Right atrium auricular region (tissue), 2 donors: ENCODE measurements around the gene HCN3. TPM values are rescaled to one million over a fixed set of nuclear protein-coding genes. Genes with fewer than 3 reads are reported as not detected.
"Not testable (repeated sequence)": the region's sequence is repeated elsewhere in the genome, so short reads cannot be mapped to it uniquely, and the experiment has no call there.

Source experiments
- DNase-seq: peaks from one replicate; pipeline ENCODE4 v3.0.0-alpha.2; 2019; ENCODE audit warnings: low spot score
- H3K27ac ChIP-seq, 2 donors: fragments of 200-600 bp; sonication (generic); 1 replicate in 1 of 2; 2 replicates in 1 of 2; pipeline ENCODE4 v1.5.1; 2016 to 2019
- H3K27me3 ChIP-seq, 2 donors: fragments of 200-600 bp; sonication (generic); one replicate each; pipeline versions ENCODE4 v1.5.1 to v1.6.0; 2017 to 2019
- H3K36me3 ChIP-seq: fragments of 200-600 bp; sonication (generic); one replicate; pipeline ENCODE4 v1.5.1; 2016
- H3K4me1 ChIP-seq, 2 donors: fragments of 200-600 bp; sonication (generic); one replicate each; pipeline versions ENCODE4 v1.5.1 to v1.6.0; 2017 to 2019
- H3K4me3 ChIP-seq, 2 donors: fragments of 200-600 bp; sonication (generic); 1 replicate in 1 of 2; 2 replicates in 1 of 2; pipeline ENCODE4 v1.5.1; 2017 to 2019; ENCODE audit warnings: mild to moderate bottlenecking in 1 of 2, moderate library complexity in 1 of 2
- H3K9me3 ChIP-seq, 2 donors: fragments of 200-600 bp; sonication (generic); one replicate each; pipeline ENCODE4 v1.5.1; 2019
- total RNA-seq, 2 donors: library from RNA; depleted of rRNA; stranded (reverse); fragments of >200 nt; gene quantifications; one replicate each; pipeline ENCODE4 v1.1.0, GENCODE V29; 2016
- TF ChIP-seq, protein P1 (sequence below), 2 donors: fragments of 200-600 bp; sonication (generic); IDR thresholded peaks; one replicate each; pipeline ENCODE4 v1.5.1; 2019; ENCODE audit warnings: antibody characterized with exemption in 2 of 2

HCN3 gene
- total RNA-seq, 2 donors from 2014 or later, result 0.35 to 0.41 TPM

GRCh38 chr1:155241069-155241679, 36.1 kb upstream of the HCN3 start:
- Histone ChIP-seq H3K9me3 (no peaks in the 10 kb centered on the region), H3K4me1 (peaks cover 3 to 26% of the 10 kb centered on the region in 2 donors), H3K27me3 (no peaks in the 10 kb centered on the region), H3K4me3 (peak overlapping the region; percentile 31 to 45), H3K36me3 (peaks cover 7% of the 10 kb centered on the region), H3K27ac (peak overlapping the region; percentile 12 to 35)
- TF ChIP-seq, protein P1, sequence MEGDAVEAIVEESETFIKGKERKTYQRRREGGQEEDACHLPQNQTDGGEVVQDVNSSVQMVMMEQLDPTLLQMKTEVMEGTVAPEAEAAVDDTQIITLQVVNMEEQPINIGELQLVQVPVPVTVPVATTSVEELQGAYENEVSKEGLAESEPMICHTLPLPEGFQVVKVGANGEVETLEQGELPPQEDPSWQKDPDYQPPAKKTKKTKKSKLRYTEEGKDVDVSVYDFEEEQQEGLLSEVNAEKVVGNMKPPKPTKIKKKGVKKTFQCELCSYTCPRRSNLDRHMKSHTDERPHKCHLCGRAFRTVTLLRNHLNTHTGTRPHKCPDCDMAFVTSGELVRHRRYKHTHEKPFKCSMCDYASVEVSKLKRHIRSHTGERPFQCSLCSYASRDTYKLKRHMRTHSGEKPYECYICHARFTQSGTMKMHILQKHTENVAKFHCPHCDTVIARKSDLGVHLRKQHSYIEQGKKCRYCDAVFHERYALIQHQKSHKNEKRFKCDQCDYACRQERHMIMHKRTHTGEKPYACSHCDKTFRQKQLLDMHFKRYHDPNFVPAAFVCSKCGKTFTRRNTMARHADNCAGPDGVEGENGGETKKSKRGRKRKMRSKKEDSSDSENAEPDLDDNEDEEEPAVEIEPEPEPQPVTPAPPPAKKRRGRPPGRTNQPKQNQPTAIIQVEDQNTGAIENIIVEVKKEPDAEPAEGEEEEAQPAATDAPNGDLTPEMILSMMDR (IDR thresholded peaks at IDR 0.05), result no peak
- peak; percentile 86 for DNase-seq

GRCh38 chr1:155241841-155242264, 35.4 kb upstream of the HCN3 start:
- DNase-seq, result no peak
- H3K36me3 ChIP-seq, result peaks cover 3% of the 10 kb centered on the region
- H3K27ac ChIP-seq, result peak overlapping the region in 1 of 2 donors; percentile 12
- TF ChIP-seq, protein P1 (IDR thresholded peaks at IDR 0.05), result no peak
- H3K9me3 ChIP-seq, result no peaks in the 10 kb centered on the region
- no peaks in the 10 kb centered on the region for H3K27me3 ChIP-seq
- no peak overlapping the region for H3K4me3 ChIP-seq
- peaks cover 3 to 26% of the 10 kb centered on the region in 2 donors for H3K4me1 ChIP-seq

- peak overlapping the region in 1 of 2 donors; percentile 63 for H3K4me3 ChIP-seq
- peak overlapping the region; percentile 89 to 92 for H3K27ac ChIP-seq
- DNase-seq, result no peak
- H3K27me3 ChIP-seq, result no peaks in the 10 kb centered on the region
- peaks cover 5% of the 10 kb centered on the region for H3K36me3 ChIP-seq
- H3K4me1 ChIP-seq, result peaks cover 3 to 26% of the 10 kb centered on the region in 2 donors
- no peaks in the 10 kb centered on the region for H3K9me3 ChIP-seq
- TF ChIP-seq, protein P1 (IDR thresholded peaks at IDR 0.05), result no peak
These were observed 34.4 kb upstream of the HCN3 start for GRCh38 chr1:155242805-155243358.

DNA sequence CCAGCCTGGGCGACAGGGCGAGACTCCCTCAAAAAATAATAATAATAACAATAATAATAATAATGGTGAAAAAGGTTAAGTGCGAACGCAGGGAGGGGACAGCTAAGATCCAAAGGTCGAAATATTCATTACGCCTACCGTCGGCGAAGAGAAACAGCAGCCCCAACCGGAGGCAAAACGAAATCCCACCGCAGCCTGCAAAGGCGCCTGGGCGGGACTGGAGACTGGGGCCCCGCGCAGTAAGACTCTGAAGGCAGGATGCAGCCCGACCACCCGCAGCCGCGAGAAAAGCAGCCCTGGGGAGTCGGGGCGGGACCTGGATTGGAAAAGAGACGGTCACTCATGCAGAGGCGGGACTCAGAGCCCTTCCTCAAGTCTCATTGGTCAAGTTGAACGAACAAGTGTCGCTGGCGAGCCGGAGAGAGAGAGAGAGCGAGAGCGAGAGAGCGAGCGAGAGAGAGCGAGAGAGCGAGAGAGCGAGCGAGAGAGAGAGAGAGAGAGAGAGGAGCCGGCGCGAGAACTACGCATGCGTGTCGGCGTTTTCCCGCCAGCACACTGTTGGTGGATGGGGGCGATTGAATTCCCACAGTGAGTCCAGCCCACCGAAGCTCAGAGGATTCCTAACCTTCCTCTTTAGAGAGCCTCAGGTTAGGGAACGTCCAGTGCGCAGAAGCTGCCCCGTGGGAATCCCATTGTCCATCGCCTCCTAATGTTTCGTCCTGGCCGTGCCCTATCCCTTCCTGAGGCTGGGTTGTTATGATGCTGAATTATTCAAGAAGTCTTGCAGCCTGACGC, 32.7 kb upstream of the HCN3 start:
- Histone ChIP-seq H3K36me3 (peaks cover 9% of the 10 kb centered on the region), H3K4me3 (peak overlapping the region; percentile 58 to 63), H3K4me1 (peaks cover 3 to 26% of the 10 kb centered on the region in 2 donors), H3K9me3 (no peaks in the 10 kb centered on the region), H3K27ac (peak overlapping the region; percentile 89 to 92), H3K27me3 (no peaks in the 10 kb centered on the region)
- TF ChIP-seq, protein P1 (IDR thresholded peaks at IDR 0.05), result peak; percentile 44 to 100
- peak; percentile 99 for DNase-seq

DNA sequence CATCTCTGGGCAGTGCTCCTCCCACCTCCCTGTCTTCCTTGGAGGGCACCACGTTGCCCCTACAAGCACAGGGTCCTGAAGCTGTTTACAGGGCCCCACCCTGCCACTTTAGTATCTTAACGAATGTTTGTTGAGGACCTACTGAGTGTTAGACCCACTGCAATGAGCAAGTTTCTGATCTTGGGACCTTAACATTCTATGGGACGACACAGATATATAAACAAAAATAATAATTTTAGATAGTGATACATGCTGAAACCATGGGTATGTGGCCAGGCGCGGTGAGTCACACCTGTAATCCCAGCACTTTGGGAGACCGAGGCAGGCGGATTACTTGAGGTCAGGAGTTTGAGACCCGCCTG, 32.1 kb upstream of the HCN3 start:
- H3K36me3 ChIP-seq, result peaks cover 9% of the 10 kb centered on the region
- no peaks in the 10 kb centered on the region for H3K27me3 ChIP-seq
- DNase-seq, result no peak
- H3K9me3 ChIP-seq, result no peaks in the 10 kb centered on the region
- peaks cover 3 to 26% of the 10 kb centered on the region in 2 donors for H3K4me1 ChIP-seq
- peak overlapping the region; percentile 58 to 63 for H3K4me3 ChIP-seq
- TF ChIP-seq, protein P1 (IDR thresholded peaks at IDR 0.05), result no peak
- H3K27ac ChIP-seq, result peak overlapping the region; percentile 89 to 92

DNA sequence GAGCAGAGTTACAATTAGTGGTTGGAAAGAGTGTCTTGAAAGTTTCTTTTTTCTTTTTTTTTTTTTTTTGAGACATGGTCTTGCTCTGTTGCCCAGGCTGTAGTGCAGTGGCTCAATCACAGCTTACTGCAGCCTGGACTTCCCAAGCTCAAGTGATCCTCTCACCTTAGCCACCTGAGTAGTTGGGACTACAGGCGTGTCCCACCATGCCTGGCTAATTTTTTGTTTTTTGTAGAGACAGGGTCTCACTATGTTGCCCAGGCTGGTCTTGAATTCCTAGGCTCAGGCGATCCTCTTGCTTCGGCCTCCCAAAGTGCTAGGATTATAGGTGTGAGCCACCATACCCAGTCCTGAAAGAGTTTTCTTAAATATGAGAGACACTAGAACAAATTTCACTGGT, 30.5 kb upstream of the HCN3 start:
- DNase-seq, H3K9me3 ChIP-seq, H3K27ac ChIP-seq, H3K4me3 ChIP-seq, H3K27me3 ChIP-seq, H3K36me3 ChIP-seq: not testable (repeated sequence)
- peaks cover 3 to 30% of the 10 kb centered on the region in 2 donors for H3K4me1 ChIP-seq
